ENCODE measurements around the gene DDX49.
"Not testable (repeated sequence)": the region's sequence is repeated elsewhere in the genome, so short reads cannot be mapped to it uniquely, and the experiment has no call there.

GRCh38 chr19:18917593-18917992, 1.9 kb upstream of the DDX49 start:
- TF ChIP-seq CTCF (conservative IDR thresholded peaks at IDR 0.05; ENCODE audit: low read depth, low read length); USF2 (IDR thresholded peaks at IDR 0.05; ENCODE audit: low read depth, low read length); FOS (IDR thresholded peaks at IDR 0.05; ENCODE audit: low read depth, low read length); POLR2A (IDR thresholded peaks at IDR 0.05; ENCODE audit: low read depth, low read length); RAD21 (IDR thresholded peaks at IDR 0.05; ENCODE audit: low read length); BHLHE40 (IDR thresholded peaks at IDR 0.05; ENCODE audit: low read depth, low read length); NFE2L2 (IDR thresholded peaks at IDR 0.05; ENCODE audit: low read depth, low read length); CHD1 (IDR thresholded peaks at IDR 0.05; ENCODE audit: low read depth, low read length); ELK1 (IDR thresholded peaks at IDR 0.05; ENCODE audit: borderline replicate concordance, low read depth, low read length); MAZ (IDR thresholded peaks at IDR 0.05; ENCODE audit: borderline replicate concordance, low read depth, low read length); MXI1 (IDR thresholded peaks at IDR 0.05; ENCODE audit: borderline replicate concordance, low read depth, low read length): not testable (repeated sequence)
